Endothelial cell of umbilical vein (primary cell): ENCODE data around the gene LRP1B. TPM values are rescaled to one million over a fixed set of nuclear protein-coding genes. Genes with fewer than 3 reads are reported as not detected.

Source experiments
- BruUV-seq: library from RNA; stranded (reverse); fragments of 400-500 nt; replicated peaks from 2 replicates; lab custom pipeline; 2021; lab: Mats Ljungman, UMichigan
- CTCF ChIA-PET: fragments of 300-600, 350-600 bp; sonication (Branson Sonifier 250); formaldehyde crosslinking; loops from one replicate; lab custom pipeline; 2021; ENCODE audit warnings: antibody characterized with exemption, inconsistent platforms; lab: Charles Lee
- POLR2A ChIA-PET: fragments of 300-600, 350-600 bp; sonication (Branson Sonifier 250); formaldehyde crosslinking; loops from one replicate; lab custom pipeline; 2021; ENCODE audit warnings: antibody characterized with exemption, inconsistent platforms; lab: Charles Lee
- DNase-seq: peaks from one replicate; pipeline ENCODE4 v3.0.0-alpha.2; 2011; ENCODE audit warnings: low read depth, low spot score
- FAIRE-seq: peaks from 2 replicates; lab custom pipeline; 2011; peaks lifted over from hg19 to GRCh38; lab: Jason Lieb, UNC
- H2AFZ ChIP-seq: 2 replicates; pipeline ENCODE4 v1.6.0; 2012; ENCODE audit warnings: low read depth, low read length, control low read depth, inconsistent platforms
- H3K27ac ChIP-seq: 2 replicates; pipeline ENCODE4 v1.5.1; 2011; ENCODE audit warnings: low read depth, mild to moderate bottlenecking, control low read depth, low read length, moderate library complexity; ENCODE audit not compliant: insufficient read depth
- H3K27me3 ChIP-seq, 2 experiments: 2 replicates each; pipeline versions ENCODE4 v1.6.0 to v1.6.1; 2011; ENCODE audit warnings: low read length in 2 of 2, mixed read lengths in 1 of 2; ENCODE audit not compliant: control insufficient read depth in 2 of 2, insufficient read depth in 2 of 2
- H3K36me3 ChIP-seq, 2 experiments: 2 replicates in 1 of 2; 3 replicates in 1 of 2; pipeline ENCODE4 v1.5.1; 2011; ENCODE audit warnings: low read length in 2 of 2, mild to moderate bottlenecking in 1 of 2, moderate library complexity in 1 of 2; ENCODE audit not compliant: control insufficient read depth in 2 of 2, insufficient read depth in 2 of 2; ENCODE audit errors: extremely low read depth in 1 of 2
- H3K4me1 ChIP-seq: 3 replicates; pipeline ENCODE4 v1.5.1; 2011; ENCODE audit warnings: mild to moderate bottlenecking, low read length; ENCODE audit not compliant: control insufficient read depth, insufficient read depth; ENCODE audit errors: extremely low read depth
- H3K4me2 ChIP-seq: 2 replicates; pipeline ENCODE4 v1.6.1; 2011; ENCODE audit warnings: low read length, control low read depth, mixed read lengths; ENCODE audit not compliant: insufficient read depth
- H3K4me3 ChIP-seq, 3 experiments: fragments of 200-600 bp in 1 of 3; sonication (generic), shearing (Covaris generic) in 1 of 3; replicated peaks in 1 of 3; 2 replicates each; pipeline ENCODE4 v1.5.1; 2011 to 2016; ENCODE audit warnings: control low read depth in 3 of 3, low read length in 3 of 3, mild to moderate bottlenecking in 2 of 3, inconsistent platforms in 1 of 3, low read depth in 1 of 3, moderate library complexity in 1 of 3; ENCODE audit not compliant: insufficient read depth in 1 of 3
- H3K79me2 ChIP-seq: 2 replicates; pipeline ENCODE4 v1.6.0; 2012; ENCODE audit warnings: low read length, inconsistent platforms; ENCODE audit not compliant: control insufficient read depth, insufficient read depth
- H3K9ac ChIP-seq: replicated peaks from 2 replicates; pipeline ENCODE3; 2011; ENCODE audit warnings: low read length, control low read depth; ENCODE audit not compliant: insufficient read depth; ENCODE audit errors: extremely low read depth
- H3K9me1 ChIP-seq: replicated peaks from 3 replicates; pipeline ENCODE4 v1.6.0; 2011; ENCODE audit warnings: mild to moderate bottlenecking, low read length; ENCODE audit not compliant: control insufficient read depth, insufficient read depth; ENCODE audit errors: extremely low read depth
- H3K9me3 ChIP-seq: replicated peaks from 2 replicates; pipeline ENCODE4 v1.5.1; 2012; ENCODE audit warnings: low read length, inconsistent platforms; ENCODE audit not compliant: control insufficient read depth, insufficient read depth
- H4K20me1 ChIP-seq: replicated peaks from 2 replicates; pipeline ENCODE3; 2011; ENCODE audit warnings: mild to moderate bottlenecking, low read length; ENCODE audit not compliant: control insufficient read depth, insufficient read depth; ENCODE audit errors: extremely low read depth
- CTCF ChIP-seq, 2 donors: IDR thresholded peaks; 1 replicate in 1 of 2; 2 replicates in 1 of 2; pipeline ENCODE4 v1.5.1; 2011; ENCODE audit warnings: low read length in 2 of 2, mild to moderate bottlenecking in 2 of 2, moderate library complexity in 2 of 2, control low read depth in 1 of 2, inconsistent platforms in 1 of 2, low read depth in 1 of 2; ENCODE audit not compliant: insufficient read depth in 1 of 2; ENCODE audit errors: extremely low read depth in 1 of 2
- EZH2 ChIP-seq: IDR thresholded peaks from 2 replicates; pipeline ENCODE4 v1.6.1; 2012; ENCODE audit warnings: borderline replicate concordance, low read depth, mild to moderate bottlenecking, moderate library complexity, low read length, inconsistent platforms; ENCODE audit not compliant: severe bottlenecking
- GATA2 ChIP-seq: IDR thresholded peaks from 2 replicates; pipeline ENCODE4 v1.7.0; 2011; ENCODE audit warnings: low read depth, mild to moderate bottlenecking, moderate library complexity, mixed read lengths, low read length; ENCODE audit not compliant: insufficient read length, insufficient read depth
- MAX ChIP-seq: IDR thresholded peaks from 2 replicates; pipeline ENCODE4 v1.6.1; 2011; ENCODE audit not compliant: insufficient read depth, insufficient read length
- MYC ChIP-seq: IDR thresholded peaks from one replicate; pipeline ENCODE4 v1.6.1; 2011; ENCODE audit warnings: mild to moderate bottlenecking, low read depth, low read length
- dilution Hi-C: fragments of 300-500 bp; cut with MboI; formaldehyde crosslinking; loops from one replicate; pipeline ENCODE4 v1.15.0; 2019; ENCODE audit warnings: low sequenced_read_pairs; ENCODE audit not compliant: extremely low pct_ligation_motif_present
- intact Hi-C: fragments of 100-400 bp; cut with micrococcal nuclease; formaldehyde crosslinking; loops from one replicate; pipeline ENCODE4 v1.10.0; 2022
- polyA plus RNA-seq, 4 experiments: library from polyadenylated mRNA; depleted of rRNA in 3 of 4; stranded (reverse) in 3 of 4; unstranded in 1 of 4; fragments of >200 nt; gene quantifications; 2 replicates each; pipeline versions ENCODE4 v1.2.1 to v1.2.3, GENCODE V29; 2011 to 2012; ENCODE audit warnings: missing spikeins in 1 of 4
- total RNA-seq: library from RNA; stranded (reverse); gene quantifications from 2 replicates; pipeline ENCODE4 v1.2.3, GENCODE V29; 2021

LRP1B gene
- total and polyA plus RNA-seq, 2 donors (not counting 3 experiments of a cell fraction or from before 2014, with no cell fraction given), result 0.03 to 0.07 TPM

- CTCF ChIA-PET, result interaction anchor here (1.2 to 1.6 kb wide), 2 partner anchors 10 to 487 kb away, joined by 3 read pairs; no protein-coding TSS in a partner anchor
Measured at GRCh38 chr2:141653184-141653583, 477.6 kb downstream of the LRP1B start.

More at GRCh38 chr2:141653184-141653583, 477.6 kb downstream of the LRP1B start:
- no peak overlapping the region for H3K4me3 ChIP-seq
- H3K9me1 ChIP-seq, result no peaks in the 10 kb centered on the region
- peaks cover 0 to 2% of the 10 kb centered on the region in 2 experiments for H3K27me3 ChIP-seq
- POLR2A ChIA-PET, result no interaction called here
- intact Hi-C loops, result no loop called here
- no peaks in the 10 kb centered on the region for H4K20me1 ChIP-seq
- DNase-seq, result no peak
- FAIRE-seq, result no peak
- dilution Hi-C loops, result no loop called here
- no TSS peak for BruUV-seq
- H3K9me3 ChIP-seq, result no peaks in the 10 kb centered on the region
- H2AFZ ChIP-seq, result no peak overlapping the region
- H3K27ac ChIP-seq, result no peak overlapping the region
- no peaks in the 10 kb centered on the region for H3K4me1 ChIP-seq
- no peak overlapping the region for H3K9ac ChIP-seq
- H3K36me3 ChIP-seq, result no peaks in the 10 kb centered on the region
- TF ChIP-seq GATA2, result no peak
- TF ChIP-seq CTCF (IDR thresholded peaks at IDR 0.05; ENCODE audit: extremely low read depth in 1 of 2, insufficient read depth in 1 of 2, low read depth in 1 of 2, low read length in 2 of 2), result no peak
- no peak for TF ChIP-seq EZH2
- TF ChIP-seq MYC, result no peak
- TF ChIP-seq MAX, result no peak
- no peaks in the 10 kb centered on the region for H3K79me2 ChIP-seq
- H3K4me2 ChIP-seq, result no peak overlapping the region
